GM12873 (cell line): ENCODE data around the gene ADORA1.

Experiments used
- TF ChIP-seq, protein P1 (sequence below): IDR thresholded peaks from 2 replicates; pipeline ENCODE4 v1.5.1; 2012; ENCODE audit warnings: low read depth, mild to moderate bottlenecking, moderate library complexity, low read length, control low read depth; ENCODE audit not compliant: insufficient read depth; ENCODE audit errors: missing control alignments

Gene ADORA1

GRCh38 chr1:203127666-203128430 lies at the start of gene ADORA1:
ADORA1 (plus strand) TSS chr1:203127726; CDS start chr1:203128842, 1,116 bp downstream.
- TF ChIP-seq, protein P1, sequence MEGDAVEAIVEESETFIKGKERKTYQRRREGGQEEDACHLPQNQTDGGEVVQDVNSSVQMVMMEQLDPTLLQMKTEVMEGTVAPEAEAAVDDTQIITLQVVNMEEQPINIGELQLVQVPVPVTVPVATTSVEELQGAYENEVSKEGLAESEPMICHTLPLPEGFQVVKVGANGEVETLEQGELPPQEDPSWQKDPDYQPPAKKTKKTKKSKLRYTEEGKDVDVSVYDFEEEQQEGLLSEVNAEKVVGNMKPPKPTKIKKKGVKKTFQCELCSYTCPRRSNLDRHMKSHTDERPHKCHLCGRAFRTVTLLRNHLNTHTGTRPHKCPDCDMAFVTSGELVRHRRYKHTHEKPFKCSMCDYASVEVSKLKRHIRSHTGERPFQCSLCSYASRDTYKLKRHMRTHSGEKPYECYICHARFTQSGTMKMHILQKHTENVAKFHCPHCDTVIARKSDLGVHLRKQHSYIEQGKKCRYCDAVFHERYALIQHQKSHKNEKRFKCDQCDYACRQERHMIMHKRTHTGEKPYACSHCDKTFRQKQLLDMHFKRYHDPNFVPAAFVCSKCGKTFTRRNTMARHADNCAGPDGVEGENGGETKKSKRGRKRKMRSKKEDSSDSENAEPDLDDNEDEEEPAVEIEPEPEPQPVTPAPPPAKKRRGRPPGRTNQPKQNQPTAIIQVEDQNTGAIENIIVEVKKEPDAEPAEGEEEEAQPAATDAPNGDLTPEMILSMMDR = no peak

DNA sequence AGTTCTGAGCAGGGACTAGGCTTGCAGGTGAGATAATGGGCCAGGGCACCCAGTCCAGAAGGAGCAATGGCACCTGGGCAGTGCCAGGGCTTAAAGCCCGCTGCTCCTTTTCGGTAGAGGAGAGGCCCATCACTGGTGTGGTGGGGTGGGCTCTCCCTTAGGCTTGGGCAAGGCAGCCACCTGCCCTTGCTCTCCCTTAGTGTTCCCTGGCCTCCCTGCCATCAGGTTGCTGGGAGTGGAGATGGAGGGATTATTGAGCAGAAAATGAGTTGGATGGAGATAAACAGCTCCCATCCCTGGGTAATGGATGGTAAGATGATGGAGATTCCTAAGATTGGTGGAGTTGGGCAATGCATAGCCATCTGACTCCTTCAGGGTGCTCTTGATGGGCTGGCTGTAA lies 49.6 kb upstream of the ADORA1 start:
- TF ChIP-seq, protein P1 = no peak

DNA sequence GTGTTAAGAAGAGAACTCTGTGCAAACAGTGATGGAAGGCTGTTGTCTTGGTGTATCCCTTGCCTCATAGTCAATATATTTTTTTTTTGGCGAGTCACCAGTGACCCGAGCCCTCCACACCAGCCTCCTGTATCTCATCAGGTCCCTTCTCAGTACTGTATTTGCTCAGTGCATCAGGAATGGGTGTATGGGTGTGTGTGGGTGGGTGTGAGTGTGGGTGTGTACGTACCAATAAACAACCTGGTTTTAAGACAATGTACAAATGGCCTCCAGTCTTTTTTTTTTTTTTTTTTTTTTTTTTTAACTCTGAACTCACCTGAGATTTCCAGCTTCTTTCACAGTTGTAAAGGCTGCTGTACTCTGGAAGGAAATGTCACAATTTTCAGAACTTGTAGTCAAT lies 49.0 kb upstream of the ADORA1 start:
- TF ChIP-seq, protein P1 = no peak

DNA sequence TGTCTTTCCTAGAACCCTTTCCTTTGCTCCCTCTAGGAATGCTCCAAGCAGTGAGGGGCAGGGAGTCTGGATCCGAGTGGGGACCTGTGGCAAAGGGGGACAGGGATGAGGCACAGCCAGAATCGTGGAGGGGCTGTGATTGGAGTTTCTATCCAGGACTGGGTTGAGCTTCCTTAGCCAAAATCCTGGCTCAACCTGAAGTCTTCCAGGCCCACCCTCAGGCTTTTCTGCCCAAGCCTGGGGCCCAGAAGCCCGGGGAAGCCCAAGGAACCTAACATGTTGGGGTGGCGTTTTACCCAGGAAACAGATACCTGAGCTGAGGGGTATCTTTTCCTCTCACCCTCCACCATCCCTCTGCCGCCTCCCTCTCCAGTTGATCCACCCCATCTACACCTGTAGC lies 47.1 kb upstream of the ADORA1 start:
- TF ChIP-seq, protein P1 = no peak

GRCh38 chr1:203081465-203082230 lies 45.9 kb upstream of the ADORA1 start:
- TF ChIP-seq, protein P1 = no peak

- TF ChIP-seq, protein P1 = no peak
These were observed 45.4 kb upstream of the ADORA1 start for GRCh38 chr1:203082231-203082505.

- TF ChIP-seq, protein P1 = no peak
These were observed 44.7 kb upstream of the ADORA1 start for GRCh38 chr1:203082571-203083462.
